Endothelial cell of umbilical vein (primary cell): Measurements from ENCODE around the gene PARD3B.

Experiments
- CTCF ChIP-seq, 2 donors: IDR thresholded peaks; 1 replicate in 1 of 2; 2 replicates in 1 of 2; pipeline ENCODE4 v1.5.1; 2011; ENCODE audit warnings: low read length in 2 of 2, mild to moderate bottlenecking in 2 of 2, moderate library complexity in 2 of 2, control low read depth in 1 of 2, inconsistent platforms in 1 of 2, low read depth in 1 of 2; ENCODE audit not compliant: insufficient read depth in 1 of 2; ENCODE audit errors: extremely low read depth in 1 of 2
- EZH2 ChIP-seq: IDR thresholded peaks from 2 replicates; pipeline ENCODE4 v1.6.1; 2012; ENCODE audit warnings: borderline replicate concordance, low read depth, mild to moderate bottlenecking, moderate library complexity, low read length, inconsistent platforms; ENCODE audit not compliant: severe bottlenecking

GRCh38 chr2:204670124-204670523, 124.8 kb downstream of the PARD3B start:
- no peak for TF ChIP-seq CTCF (IDR thresholded peaks at IDR 0.05; ENCODE audit: extremely low read depth in 1 of 2, insufficient read depth in 1 of 2, low read depth in 1 of 2, low read length in 2 of 2)
- no peak for TF ChIP-seq EZH2
